GM21367 (cell line): Measurements from ENCODE around the gene INTS2.
"Not testable (repeated sequence)": the region's sequence is repeated elsewhere in the genome, so short reads cannot be mapped to it uniquely, and the experiment has no call there.

Experiments used
- ATAC-seq: cut with Tn5 transposase; IDR thresholded peaks from one replicate; pipeline ENCODE4 v1.9.1; 2021; ENCODE audit not compliant: unreplicated experiment

Gene INTS2

DNA sequence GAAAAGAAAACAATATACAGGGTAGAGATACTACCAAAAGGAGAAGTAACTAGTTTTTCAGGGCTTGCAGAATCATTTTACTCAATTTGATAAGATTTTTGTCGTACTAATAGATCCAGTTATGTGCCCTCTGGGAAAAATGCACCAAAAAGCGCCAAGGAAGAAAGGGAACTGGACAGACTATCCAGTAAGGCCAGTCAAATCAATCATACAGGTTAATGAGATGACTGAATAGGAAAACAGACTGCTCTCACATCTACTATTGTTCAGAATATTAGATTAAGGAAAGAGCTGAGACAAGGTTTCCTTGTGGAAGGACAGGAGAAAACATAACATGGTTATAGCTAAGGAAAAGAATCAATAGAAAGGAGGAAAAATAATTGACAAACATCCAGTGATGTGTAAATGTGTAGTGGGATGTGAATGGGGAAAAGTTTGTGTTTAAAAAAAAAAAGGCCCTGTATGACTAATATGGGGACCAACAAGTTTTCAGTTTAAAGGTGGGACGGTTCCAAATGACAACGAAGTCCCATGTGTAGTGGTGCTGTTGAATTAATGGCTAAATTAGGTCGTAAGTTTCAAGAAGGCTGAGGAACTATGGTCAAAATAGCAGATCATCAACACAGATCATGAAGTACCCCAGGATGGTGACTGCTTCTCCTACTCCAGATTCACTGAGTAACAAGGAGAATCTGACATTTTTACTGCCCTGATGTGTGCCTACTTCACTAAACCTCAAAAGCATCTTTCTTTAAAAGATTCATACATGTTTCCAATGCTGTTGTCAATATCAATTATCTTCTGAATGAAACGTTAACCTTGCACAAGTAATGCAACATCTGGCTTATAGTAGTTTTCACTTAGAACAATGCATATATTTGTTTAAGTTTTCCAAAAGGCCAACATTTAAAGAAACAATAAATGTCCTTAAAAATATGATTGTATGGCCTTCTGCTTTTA lies 105.2 kb downstream of the INTS2 start:
- ATAC-seq: no peak

DNA sequence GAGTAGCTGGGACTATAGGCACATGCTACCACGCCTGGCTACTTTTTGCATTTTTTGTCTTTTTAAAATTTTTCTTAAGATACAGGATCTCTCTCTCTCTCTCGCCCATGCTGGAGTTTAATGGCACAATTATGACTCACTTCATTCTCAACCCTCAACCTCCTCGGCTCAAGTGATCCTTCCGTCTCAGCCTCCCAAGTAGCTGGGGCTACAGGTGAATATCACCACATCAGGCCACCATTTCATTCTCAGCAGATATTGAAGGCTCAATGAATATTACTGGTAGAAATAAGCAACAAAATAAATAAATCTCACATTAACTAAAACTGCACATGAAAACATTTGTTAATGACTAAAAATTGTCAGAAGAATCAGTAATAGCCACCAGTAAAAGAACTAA lies 106.1 kb downstream of the INTS2 start:
- ATAC-seq: no peak

- not testable (repeated sequence) for ATAC-seq
Measured at GRCh38 chr17:61819265-61819664, 108.5 kb downstream of the INTS2 start.

- ATAC-seq: no peak
Measured at GRCh38 chr17:61818225-61818624, 109.6 kb downstream of the INTS2 start.

DNA sequence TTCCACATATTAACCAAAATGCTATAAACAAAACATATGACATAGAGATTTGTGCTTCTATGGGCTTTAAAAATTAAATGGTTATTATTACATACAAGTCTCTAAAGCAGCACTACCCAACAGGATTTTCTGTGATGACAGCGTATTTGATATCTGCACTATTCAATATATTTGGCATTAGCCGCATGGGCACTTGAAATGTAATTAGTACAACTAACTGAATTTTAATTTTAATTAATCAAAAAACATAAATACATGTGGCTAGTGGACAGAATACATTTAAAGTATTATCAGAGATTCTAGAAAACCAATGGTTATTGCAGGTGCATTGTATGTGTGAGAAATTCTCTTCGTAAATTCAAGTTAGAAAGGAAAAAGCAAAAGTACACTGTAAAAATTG lies 110.3 kb downstream of the INTS2 start:
- ATAC-seq: no peak

GRCh38 chr17:61816538-61816937 lies 111.2 kb downstream of the INTS2 start:
- ATAC-seq: no peak

DNA sequence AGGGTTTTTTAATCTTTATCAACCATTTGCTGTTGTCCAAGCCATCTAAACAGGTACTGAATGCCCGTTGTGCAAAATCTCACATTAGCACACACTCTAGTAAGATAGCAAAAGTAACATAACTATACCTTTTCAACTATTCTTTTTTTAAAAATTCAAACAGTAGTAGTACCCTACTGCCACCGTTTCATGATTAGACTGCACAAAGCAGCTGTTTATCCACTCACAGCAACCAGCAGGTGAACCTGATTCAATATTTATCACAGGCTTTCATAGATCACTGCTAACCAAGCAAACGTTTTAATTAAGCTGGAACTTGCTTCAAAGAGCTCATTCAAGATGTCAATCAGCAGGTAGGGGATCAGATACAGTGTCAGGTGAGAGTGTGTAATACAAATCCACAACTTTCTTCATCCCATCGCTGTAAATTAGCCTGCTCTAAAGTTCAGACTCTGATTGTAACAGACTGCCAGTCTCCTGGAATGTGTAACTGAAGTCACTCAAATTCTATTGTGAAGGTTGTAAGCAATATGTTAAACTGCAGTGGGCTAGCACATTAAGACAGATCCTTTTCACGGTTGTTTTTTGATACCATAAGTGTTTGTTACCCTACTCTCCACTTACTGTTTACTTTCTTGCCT lies 111.8 kb downstream of the INTS2 start:
- ATAC-seq: no peak
